Osteoblast (primary cell): ENCODE data around the gene GDPD4. TPM values are rescaled to one million over a fixed set of nuclear protein-coding genes. Genes with fewer than 3 reads are reported as not detected.

ENCODE experiments used
- DNase-seq: peaks from one replicate; pipeline ENCODE4 v3.0.0; 2011; ENCODE audit warnings: low spot score, mixed read lengths; ENCODE audit not compliant: insufficient read length; ENCODE audit errors: missing footprints
- H2AFZ ChIP-seq: 2 replicates; pipeline ENCODE4 v1.6.0; 2011; ENCODE audit warnings: mild to moderate bottlenecking, low read length
- H3K27ac ChIP-seq: 2 replicates; pipeline ENCODE4 v1.5.1; 2011; ENCODE audit warnings: mild to moderate bottlenecking, low read depth, low read length, moderate library complexity
- H3K27me3 ChIP-seq: 2 replicates; pipeline ENCODE4 v1.6.0; 2012; ENCODE audit warnings: mild to moderate bottlenecking, control low read depth, inconsistent platforms, low read length, moderate library complexity; ENCODE audit not compliant: insufficient read depth
- H3K36me3 ChIP-seq: 2 replicates; pipeline ENCODE4 v1.5.1; 2011; ENCODE audit warnings: mild to moderate bottlenecking, low read length, control low read depth, moderate library complexity; ENCODE audit not compliant: insufficient read depth
- H3K4me1 ChIP-seq: 2 replicates; pipeline ENCODE4 v1.5.1; 2011; ENCODE audit warnings: mild to moderate bottlenecking, low read length, control low read depth, moderate library complexity; ENCODE audit not compliant: insufficient read depth
- H3K4me2 ChIP-seq: 2 replicates; pipeline ENCODE4 v1.6.0; 2011; ENCODE audit warnings: mild to moderate bottlenecking, low read length; ENCODE audit not compliant: insufficient read depth
- H3K4me3 ChIP-seq: fragments of 200-600 bp; sonication (generic); 3 replicates; pipeline ENCODE4 v1.5.1; 2012; ENCODE audit warnings: mild to moderate bottlenecking, low read length, inconsistent platforms; ENCODE audit not compliant: insufficient read depth
- H3K79me2 ChIP-seq: 2 replicates; pipeline ENCODE4 v1.6.0; 2012; ENCODE audit warnings: mild to moderate bottlenecking, low read length, control low read depth, inconsistent platforms; ENCODE audit not compliant: insufficient read depth
- H3K9me3 ChIP-seq: 2 replicates; pipeline ENCODE4 v1.5.1; 2011; ENCODE audit warnings: low read depth, low read length, control low read depth
- H4K20me1 ChIP-seq: 2 replicates; pipeline ENCODE4 v1.6.0; 2012; ENCODE audit warnings: mild to moderate bottlenecking, low read length, control low read depth; ENCODE audit not compliant: insufficient read depth
- CTCF ChIP-seq: IDR thresholded peaks from 2 replicates; pipeline ENCODE4 v1.5.1; 2011; ENCODE audit warnings: mild to moderate bottlenecking, low read depth, low read length, moderate library complexity; ENCODE audit errors: extremely low read depth
- total RNA-seq: library from RNA; depleted of rRNA; stranded (reverse); fragments of >200 nt; gene quantifications from 2 replicates; pipeline ENCODE4 v1.2.3, GENCODE V29; 2012

Gene GDPD4
- total RNA-seq, 1 donor: not detected

- TF ChIP-seq CTCF: no peak
- Histone ChIP-seq H2AFZ (no peak overlapping the region), H4K20me1 (no peaks in the 10 kb centered on the region), H3K4me3 (no peak overlapping the region), H3K4me2 (no peak overlapping the region), H3K79me2 (no peaks in the 10 kb centered on the region), H3K27me3 (no peaks in the 10 kb centered on the region), H3K4me1 (no peaks in the 10 kb centered on the region), H3K9me3 (no peaks in the 10 kb centered on the region), H3K27ac (no peak overlapping the region), H3K36me3 (no peaks in the 10 kb centered on the region)
- peak; percentile 86 for DNase-seq
Measured at GRCh38 chr11:77196961-77197360, 104.5 kb downstream of the GDPD4 start.

DNA sequence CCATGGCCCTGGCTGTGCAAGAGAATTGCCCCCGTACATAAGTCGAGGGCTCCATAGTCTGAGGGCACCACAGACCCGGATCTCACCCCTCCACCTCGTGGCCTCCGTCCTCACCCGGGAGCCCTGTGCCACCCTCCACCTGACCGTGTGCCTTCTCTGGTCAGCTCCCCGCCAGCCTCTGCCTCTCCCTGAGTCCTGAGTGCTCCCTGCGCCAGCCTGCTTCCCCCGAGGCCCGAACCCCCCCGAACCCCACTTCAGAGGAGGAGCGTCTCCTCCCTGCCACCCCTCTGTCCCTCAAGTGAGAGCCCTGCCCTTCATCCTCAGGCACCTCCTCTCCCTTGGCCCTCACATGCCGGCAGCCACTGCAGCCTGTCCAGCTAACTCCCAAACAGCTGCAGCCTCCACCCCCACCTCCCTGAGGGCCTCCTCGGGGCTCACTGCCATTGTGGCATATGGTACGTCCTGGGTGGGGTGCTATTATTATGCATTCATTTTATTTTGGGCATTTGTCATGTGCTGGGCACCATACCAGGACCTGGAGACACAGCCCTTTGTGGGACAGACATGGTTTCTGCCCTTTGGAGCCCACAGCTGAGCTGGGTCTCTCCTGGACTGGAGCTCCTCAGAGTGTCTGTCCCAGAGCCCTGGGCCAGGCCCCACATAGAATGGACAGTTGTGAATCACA lies 106.3 kb downstream of the GDPD4 start:
- H4K20me1 ChIP-seq: no peaks in the 10 kb centered on the region

GRCh38 chr11:77193911-77194830 lies 107.3 kb downstream of the GDPD4 start:
- no peaks in the 10 kb centered on the region for H4K20me1 ChIP-seq
- no peaks in the 10 kb centered on the region for H3K27me3 ChIP-seq
- H3K4me1 ChIP-seq: no peaks in the 10 kb centered on the region
- no peak overlapping the region for H3K27ac ChIP-seq
- no peaks in the 10 kb centered on the region for H3K36me3 ChIP-seq
- no peak overlapping the region for H3K4me3 ChIP-seq
- H3K4me2 ChIP-seq: no peak overlapping the region
- TF ChIP-seq CTCF: no peak
- H3K79me2 ChIP-seq: no peaks in the 10 kb centered on the region
- DNase-seq: peak; percentile 53
- no peak overlapping the region for H2AFZ ChIP-seq
- no peaks in the 10 kb centered on the region for H3K9me3 ChIP-seq

More for the DNA sequence above, 106.3 kb downstream of the GDPD4 start:
- H3K4me2 ChIP-seq: no peak overlapping the region
- H3K4me3 ChIP-seq: no peak overlapping the region
- no peaks in the 10 kb centered on the region for H3K36me3 ChIP-seq
- peak; percentile 23 for DNase-seq
- no peak overlapping the region for H2AFZ ChIP-seq
- H3K79me2 ChIP-seq: no peaks in the 10 kb centered on the region
- H3K27me3 ChIP-seq: no peaks in the 10 kb centered on the region
- no peak overlapping the region for H3K27ac ChIP-seq
- no peak for TF ChIP-seq CTCF
- H3K4me1 ChIP-seq: no peaks in the 10 kb centered on the region
- no peaks in the 10 kb centered on the region for H3K9me3 ChIP-seq

DNA sequence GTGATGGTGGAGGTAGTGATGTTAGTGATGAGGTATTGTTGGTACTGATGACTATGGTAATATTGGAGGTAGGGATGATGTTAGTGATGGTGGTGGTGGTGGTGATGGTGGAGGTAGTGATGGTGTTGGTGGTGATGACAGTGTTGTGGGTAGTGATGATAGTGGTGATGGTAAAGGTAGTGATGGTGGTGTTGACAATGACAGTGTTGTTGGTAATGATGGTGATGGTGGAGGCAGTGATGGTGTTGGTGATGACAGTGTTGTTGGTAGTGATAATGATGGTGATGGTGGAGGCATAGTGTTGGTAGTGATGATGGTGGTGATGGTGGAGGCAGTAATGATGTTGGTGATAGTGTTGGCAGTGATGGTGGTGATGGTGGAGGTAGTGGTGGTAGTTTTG lies 108.3 kb downstream of the GDPD4 start:
- Histone ChIP-seq H3K27ac (no peak overlapping the region), H3K4me2 (no peak overlapping the region), H3K9me3 (no peaks in the 10 kb centered on the region), H3K36me3 (no peaks in the 10 kb centered on the region), H3K4me1 (no peaks in the 10 kb centered on the region), H4K20me1 (no peaks in the 10 kb centered on the region), H3K79me2 (no peaks in the 10 kb centered on the region), H2AFZ (no peak overlapping the region), H3K27me3 (no peaks in the 10 kb centered on the region), H3K4me3 (no peak overlapping the region)
- DNase-seq: no peak
- TF ChIP-seq CTCF: no peak
